Right lobe of liver (tissue), 4 donors: ENCODE measurements around the gene USP40.

Source experiments
- CTCF ChIP-seq, 4 donors: fragments of 200-600 bp in 3 of 4; fragments of 450-650 bp in 1 of 4; IDR thresholded peaks; one replicate each; pipeline versions ENCODE4 v1.5.1 to v1.8.0; 2016 to 2022; ENCODE audit warnings: antibody characterized with exemption in 4 of 4, mild to moderate bottlenecking in 2 of 4
- POLR2A ChIP-seq: fragments of 450-650 bp; IDR thresholded peaks from one replicate; pipeline ENCODE4 v1.6.1; 2017; ENCODE audit warnings: antibody characterized with exemption, mild to moderate bottlenecking
- donor health status: DM: no; HTN: no; CAD: no.
- donor health status: DM: no; HTN: no; CAD: no.
- donor health status: DM: no; HTN: yes; CAD: no.

- TF ChIP-seq CTCF (IDR thresholded peaks at IDR 0.05) (no peak), POLR2A (no peak)
Observed at GRCh38 chr2:233439191-233439590, 127.4 kb downstream of the USP40 start.
